ENCODE results near the gene MICAL2.
A peak's percentile ranks its signal among the peaks of the same experiment; 100 is the strongest.

The MICAL2 gene

GRCh38 chr11:12064136-12064953 lies 46.0 kb upstream of the MICAL2 start:
- H3K4me2 ChIP-seq (ENCODE audit: low read length) = no peak overlapping the region
- H4K12ac ChIP-seq (ENCODE audit: low read depth, low read length) = no peak overlapping the region
- no peak overlapping the region for H3K23ac ChIP-seq (ENCODE audit: low read length)
- no peak overlapping the region for H3K4me3 ChIP-seq (ENCODE audit: low read depth, low read length)
- DNase-seq = peak in 1 of 2 donors; percentile 45
- no peak overlapping the region for H3K4ac ChIP-seq (ENCODE audit: low read depth, low read length)
- H3K27me3 ChIP-seq (ENCODE audit: insufficient read depth, low read length) = no peaks in the 10 kb centered on the region
- H2BK120ac ChIP-seq (ENCODE audit: insufficient read depth, low read length, poor library complexity) = no peak overlapping the region
- no peak overlapping the region for H2AK5ac ChIP-seq (ENCODE audit: low read length)
- H3K79me2 ChIP-seq (ENCODE audit: control insufficient read depth, insufficient read depth, low read length, poor library complexity) = no peaks in the 10 kb centered on the region
- WGBS (ENCODE audit: extremely low coverage, insufficient coverage, insufficient read length) = no CpG with 5 or more reads among the region's 7 CpGs
- no peaks in the 10 kb centered on the region for H3K9me3 ChIP-seq (ENCODE audit: insufficient read depth, low read depth, low read length)
- no peak overlapping the region for H2BK12ac ChIP-seq (ENCODE audit: low read length)
- H3K9ac ChIP-seq (ENCODE audit: low read length) = no peak overlapping the region
- H2BK5ac ChIP-seq (ENCODE audit: low read depth, low read length, poor library complexity) = no peak overlapping the region
- peaks cover 10 to 20% of the 10 kb centered on the region in 2 experiments for H3K4me1 ChIP-seq (ENCODE audit: control insufficient read depth in 1 of 2, insufficient read depth in 2 of 2, low read length in 2 of 2)
- H3K18ac ChIP-seq (ENCODE audit: low read length) = no peak overlapping the region
- H4K8ac ChIP-seq (ENCODE audit: low read depth, low read length) = no peak overlapping the region
- H4K91ac ChIP-seq (ENCODE audit: low read depth, low read length) = no peak overlapping the region
- H2AFZ ChIP-seq (ENCODE audit: insufficient read depth, low read length, poor library complexity) = no peak overlapping the region
- peaks cover 8% of the 10 kb centered on the region for H3K79me1 ChIP-seq (ENCODE audit: low read length)
- no peak overlapping the region for H3K27ac ChIP-seq (ENCODE audit: low read depth, low read length)
- H3K14ac ChIP-seq (ENCODE audit: low read length) = no peak overlapping the region
- no peaks in the 10 kb centered on the region for H3K36me3 ChIP-seq (ENCODE audit: control insufficient read depth in 1 of 2, insufficient read depth in 2 of 2, low read length in 2 of 2)

DNA sequence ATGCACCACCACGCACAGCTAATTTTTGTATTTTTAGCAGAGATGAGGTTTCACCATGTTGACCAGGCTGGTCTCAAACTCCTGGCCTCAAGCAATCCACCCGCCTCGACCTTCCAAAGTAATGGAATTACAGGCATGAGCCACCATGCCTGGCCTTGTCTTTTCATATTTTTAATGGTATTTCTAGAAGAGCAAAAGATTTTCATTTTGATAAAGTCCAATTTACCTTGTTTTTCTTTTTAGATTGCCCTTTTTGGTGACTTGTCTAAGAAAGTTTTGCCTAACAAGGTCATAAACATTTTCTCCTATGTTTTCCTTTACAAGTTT lies 45.5 kb upstream of the MICAL2 start:
- Histone ChIP-seq H3K4me3 (ENCODE audit: low read depth, low read length) (no peak overlapping the region), H3K79me1 (ENCODE audit: low read length) (peaks cover 8% of the 10 kb centered on the region), H3K23ac (ENCODE audit: low read length) (no peak overlapping the region), H3K27me3 (ENCODE audit: insufficient read depth, low read length) (no peaks in the 10 kb centered on the region), H2AFZ (ENCODE audit: insufficient read depth, low read length, poor library complexity) (no peak overlapping the region), H3K18ac (ENCODE audit: low read length) (no peak overlapping the region), H4K12ac (ENCODE audit: low read depth, low read length) (no peak overlapping the region), H3K4me2 (ENCODE audit: low read length) (no peak overlapping the region), H2BK5ac (ENCODE audit: low read depth, low read length, poor library complexity) (no peak overlapping the region), H3K9me3 (ENCODE audit: insufficient read depth, low read depth, low read length) (no peaks in the 10 kb centered on the region), H2BK12ac (ENCODE audit: low read length) (no peak overlapping the region), H4K91ac (ENCODE audit: low read depth, low read length) (no peak overlapping the region), H2AK5ac (ENCODE audit: low read length) (no peak overlapping the region), H4K8ac (ENCODE audit: low read depth, low read length) (no peak overlapping the region), H3K9ac (ENCODE audit: low read length) (no peak overlapping the region), H3K27ac (ENCODE audit: low read depth, low read length) (no peak overlapping the region), H3K14ac (ENCODE audit: low read length) (no peak overlapping the region), H3K36me3 (ENCODE audit: control insufficient read depth in 1 of 2, insufficient read depth in 2 of 2, low read length in 2 of 2) (no peaks in the 10 kb centered on the region), H3K4ac (ENCODE audit: low read depth, low read length) (no peak overlapping the region), H3K4me1 (ENCODE audit: control insufficient read depth in 1 of 2, insufficient read depth in 2 of 2, low read length in 2 of 2) (peaks cover 10 to 20% of the 10 kb centered on the region in 2 experiments), H2BK120ac (ENCODE audit: insufficient read depth, low read length, poor library complexity) (no peak overlapping the region), H3K79me2 (ENCODE audit: control insufficient read depth, insufficient read depth, low read length, poor library complexity) (no peaks in the 10 kb centered on the region)
- DNase-seq = peak; percentile 75 to 83
- no CpG with 5 or more reads among the region's 3 CpGs for WGBS (ENCODE audit: extremely low coverage, insufficient coverage, insufficient read length)

GRCh38 chr11:12066056-12066798 lies 44.2 kb upstream of the MICAL2 start:
- H4K8ac ChIP-seq (ENCODE audit: low read depth, low read length) = no peak overlapping the region
- H3K79me2 ChIP-seq (ENCODE audit: control insufficient read depth, insufficient read depth, low read length, poor library complexity) = no peaks in the 10 kb centered on the region
- peaks cover 8% of the 10 kb centered on the region for H3K79me1 ChIP-seq (ENCODE audit: low read length)
- H4K12ac ChIP-seq (ENCODE audit: low read depth, low read length) = no peak overlapping the region
- peak overlapping the region; percentile 82 for H4K91ac ChIP-seq (ENCODE audit: low read depth, low read length)
- H2BK120ac ChIP-seq (ENCODE audit: insufficient read depth, low read length, poor library complexity) = peak overlapping the region; percentile 4
- no peak overlapping the region for H2AK5ac ChIP-seq (ENCODE audit: low read length)
- no peaks in the 10 kb centered on the region for H3K36me3 ChIP-seq (ENCODE audit: control insufficient read depth in 1 of 2, insufficient read depth in 2 of 2, low read length in 2 of 2)
- H3K14ac ChIP-seq (ENCODE audit: low read length) = peak overlapping the region; percentile 12
- peak overlapping the region; percentile 29 for H2BK5ac ChIP-seq (ENCODE audit: low read depth, low read length, poor library complexity)
- H3K4ac ChIP-seq (ENCODE audit: low read depth, low read length) = no peak overlapping the region
- H3K4me3 ChIP-seq (ENCODE audit: low read depth, low read length) = no peak overlapping the region
- H3K9ac ChIP-seq (ENCODE audit: low read length) = no peak overlapping the region
- no peaks in the 10 kb centered on the region for H3K27me3 ChIP-seq (ENCODE audit: insufficient read depth, low read length)
- peak overlapping the region; percentile 61 for H2AFZ ChIP-seq (ENCODE audit: insufficient read depth, low read length, poor library complexity)
- H3K9me3 ChIP-seq (ENCODE audit: insufficient read depth, low read depth, low read length) = no peaks in the 10 kb centered on the region
- no peak overlapping the region for H2BK12ac ChIP-seq (ENCODE audit: low read length)
- peak overlapping the region; percentile 62 for H3K27ac ChIP-seq (ENCODE audit: low read depth, low read length)
- peak; percentile 94 to 96 for DNase-seq
- no peak overlapping the region for H3K23ac ChIP-seq (ENCODE audit: low read length)
- no CpG with 5 or more reads among the region's 7 CpGs for WGBS (ENCODE audit: extremely low coverage, insufficient coverage, insufficient read length)
- H3K4me1 ChIP-seq (ENCODE audit: control insufficient read depth in 1 of 2, insufficient read depth in 2 of 2, low read length in 2 of 2) = peaks cover 10 to 20% of the 10 kb centered on the region in 2 experiments
- peak overlapping the region; percentile 7 for H3K18ac ChIP-seq (ENCODE audit: low read length)
- no peak overlapping the region for H3K4me2 ChIP-seq (ENCODE audit: low read length)

- H2AFZ ChIP-seq (ENCODE audit: insufficient read depth, low read length, poor library complexity) = no peak overlapping the region
- no peak overlapping the region for H3K4me3 ChIP-seq (ENCODE audit: low read depth, low read length)
- H3K27ac ChIP-seq (ENCODE audit: low read depth, low read length) = peak overlapping the region; percentile 51
- no peak overlapping the region for H3K23ac ChIP-seq (ENCODE audit: low read length)
- no peak overlapping the region for H4K12ac ChIP-seq (ENCODE audit: low read depth, low read length)
- no peak overlapping the region for H2AK5ac ChIP-seq (ENCODE audit: low read length)
- no peak overlapping the region for H2BK5ac ChIP-seq (ENCODE audit: low read depth, low read length, poor library complexity)
- H3K9ac ChIP-seq (ENCODE audit: low read length) = no peak overlapping the region
- H3K9me3 ChIP-seq (ENCODE audit: insufficient read depth, low read depth, low read length) = no peaks in the 10 kb centered on the region
- H3K18ac ChIP-seq (ENCODE audit: low read length) = no peak overlapping the region
- H4K91ac ChIP-seq (ENCODE audit: low read depth, low read length) = no peak overlapping the region
- no peak overlapping the region for H3K14ac ChIP-seq (ENCODE audit: low read length)
- peaks cover 8% of the 10 kb centered on the region for H3K79me1 ChIP-seq (ENCODE audit: low read length)
- H4K8ac ChIP-seq (ENCODE audit: low read depth, low read length) = no peak overlapping the region
- no peaks in the 10 kb centered on the region for H3K27me3 ChIP-seq (ENCODE audit: insufficient read depth, low read length)
- no peak overlapping the region for H2BK120ac ChIP-seq (ENCODE audit: insufficient read depth, low read length, poor library complexity)
- peak; percentile 87 to 98 for DNase-seq
- H3K4me1 ChIP-seq (ENCODE audit: control insufficient read depth in 1 of 2, insufficient read depth in 2 of 2, low read length in 2 of 2) = peaks cover 10 to 20% of the 10 kb centered on the region in 2 experiments
- WGBS (ENCODE audit: extremely low coverage, insufficient coverage, insufficient read length) = no CpG with 5 or more reads among the region's 8 CpGs
- H3K4ac ChIP-seq (ENCODE audit: low read depth, low read length) = no peak overlapping the region
- no peaks in the 10 kb centered on the region for H3K36me3 ChIP-seq (ENCODE audit: control insufficient read depth in 1 of 2, insufficient read depth in 2 of 2, low read length in 2 of 2)
- no peak overlapping the region for H3K4me2 ChIP-seq (ENCODE audit: low read length)
- no peaks in the 10 kb centered on the region for H3K79me2 ChIP-seq (ENCODE audit: control insufficient read depth, insufficient read depth, low read length, poor library complexity)
- no peak overlapping the region for H2BK12ac ChIP-seq (ENCODE audit: low read length)
Observed at GRCh38 chr11:12066799-12067508, 43.4 kb upstream of the MICAL2 start.

Measured in trophoblast cell (in vitro differentiated cells and primary cell).